Neural cell (in vitro differentiated cells): ENCODE results near the gene ACOT7.
"Not testable (repeated sequence)": the region's sequence is repeated elsewhere in the genome, so short reads cannot be mapped to it uniquely, and the experiment has no call there.

Experiments
- CTCF ChIP-seq: fragments of 450-650 bp; IDR thresholded peaks from 2 replicates; pipeline ENCODE4 v1.5.1; 2014; ENCODE audit warnings: antibody characterized with exemption, mild to moderate bottlenecking, moderate library complexity; ENCODE audit not compliant: poor library complexity, severe bottlenecking
- POLR2AphosphoS5 ChIP-seq: IDR thresholded peaks from 2 replicates; pipeline ENCODE4 v1.6.1; 2012
- RAD21 ChIP-seq: fragments of 450-650 bp; conservative IDR thresholded peaks from 2 replicates; pipeline ENCODE4 v1.6.1; 2014; ENCODE audit warnings: antibody characterized with exemption, mild to moderate bottlenecking, moderate library complexity
- TAF1 ChIP-seq: IDR thresholded peaks from 2 replicates; pipeline ENCODE4 v1.6.1; 2012; ENCODE audit warnings: low read depth

DNA sequence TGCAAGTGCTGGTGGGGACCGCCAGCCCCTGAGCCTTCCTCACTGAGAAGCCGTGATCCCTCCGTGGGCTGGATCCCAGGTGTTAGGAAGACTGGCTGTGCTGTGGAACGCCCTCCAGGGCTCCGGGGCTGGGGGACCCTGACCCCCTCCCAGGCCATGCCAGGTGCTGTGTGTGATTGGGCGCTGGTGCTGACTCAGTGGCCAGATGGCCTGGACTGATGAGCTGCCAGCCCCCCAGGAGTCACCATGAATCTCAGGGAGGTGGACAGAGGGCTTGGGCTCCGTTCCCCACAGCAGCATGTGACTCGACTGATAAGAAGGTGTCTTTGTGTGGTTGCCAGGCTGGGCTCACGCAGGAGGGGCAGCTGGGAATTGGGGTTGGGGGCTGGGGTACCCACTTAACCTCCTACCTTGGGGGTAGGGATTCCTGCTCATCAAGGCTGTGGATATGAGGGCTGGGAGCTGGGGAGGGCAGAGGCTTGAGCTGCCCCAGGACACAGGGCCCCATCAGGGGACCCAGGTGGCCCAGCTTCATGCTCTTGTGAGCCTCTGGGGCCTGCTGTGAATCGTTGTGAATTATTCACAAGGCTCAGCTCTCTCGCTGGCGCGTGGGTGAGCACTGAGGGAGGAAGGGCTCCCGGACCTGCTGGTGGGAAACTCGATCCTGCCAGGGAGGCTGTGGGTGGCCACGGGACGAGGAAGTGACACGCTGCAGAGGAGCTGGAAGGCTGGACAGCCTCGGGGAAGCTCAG, 36.3 kb upstream of the ACOT7 start:
- not testable (repeated sequence) for TF ChIP-seq TAF1, RAD21, CTCF, POLR2AphosphoS5
